ENCODE data around the gene CRYGA. TPM values are rescaled to one million over a fixed set of nuclear protein-coding genes. Genes with fewer than 3 reads are reported as not detected.
"Not testable (repeated sequence)": the region's sequence is repeated elsewhere in the genome, so short reads cannot be mapped to it uniquely, and the experiment has no call there.

The CRYGA gene
- total and polyA plus RNA-seq, 4 donors = 0.36 to 0.43 TPM; not detected in 2

- not testable (repeated sequence) for H3K4me3 ChIP-seq (ENCODE audit: low read depth, low read length); H3K9me3 ChIP-seq (ENCODE audit: control insufficient read depth, insufficient read depth, low read length); DNase-seq (ENCODE audit: low read depth in 4 of 6, low spot score in 6 of 6); H3K4me1 ChIP-seq (ENCODE audit: control insufficient read depth, insufficient read depth, low read length); H3K36me3 ChIP-seq (ENCODE audit: control insufficient read depth, insufficient read depth, low read length); H3K27me3 ChIP-seq (ENCODE audit: control insufficient read depth, insufficient read depth, low read length); H3K27ac ChIP-seq (ENCODE audit: low read depth, low read length)
- 27% methylated on average over 30 of the region's 36 CpGs for WGBS (ENCODE audit: insufficient coverage)
These were observed 51.1 kb downstream of the CRYGA start for GRCh38 chr2:208112273-208112745.

Other genes with a start within 250 kb of the CRYGA start
- gene PLEKHM3, start 138.1 kb downstream of the CRYGA start, total RNA-seq = 10 to 100 TPM; 15.6 to 34.5 TPM
- gene PLEKHM3, start 138.1 kb downstream of the CRYGA start, polyA plus RNA-seq (ENCODE audit: insufficient read length in 2 of 2) = 10 to 100 TPM; 16.5 to 20.2 TPM
- gene CRYGD, start 39.1 kb downstream of the CRYGA start, total RNA-seq = 1 to 10 TPM in 1 of 2 donors, under 1 TPM in 1; 0.83 to 1.2 TPM
- gene CRYGD, start 39.1 kb downstream of the CRYGA start, polyA plus RNA-seq (ENCODE audit: insufficient read length in 2 of 2) = 1 to 10 TPM; 4.9 to 7.1 TPM
- gene CRYGC, start 33.8 kb downstream of the CRYGA start, total RNA-seq = not detected
- under 1 TPM in 1 of 2 donors, not detected in 1; 0.44 TPM for gene CRYGC, start 33.8 kb downstream of the CRYGA start, polyA plus RNA-seq (ENCODE audit: insufficient read length in 2 of 2)
- not detected for gene CRYGB, start 17.4 kb downstream of the CRYGA start, total RNA-seq
- not detected for gene CRYGB, start 17.4 kb downstream of the CRYGA start, polyA plus RNA-seq (ENCODE audit: insufficient read length in 2 of 2)
- gene C2orf80, start 26.4 kb upstream of the CRYGA start, total RNA-seq = 10 to 100 TPM in 1 of 2 donors, 1 to 10 TPM in 1; 6.4 to 15.7 TPM
- gene C2orf80, start 26.4 kb upstream of the CRYGA start, polyA plus RNA-seq (ENCODE audit: insufficient read length in 2 of 2) = 10 to 100 TPM; 31.0 to 35.4 TPM
- gene IDH1, start 91.5 kb upstream of the CRYGA start, total RNA-seq = 100 to 1,000 TPM; 106 to 126 TPM
- gene IDH1, start 91.5 kb upstream of the CRYGA start, polyA plus RNA-seq (ENCODE audit: insufficient read length in 2 of 2) = 100 to 1,000 TPM; 131 to 169 TPM
- 10 to 100 TPM; 48.4 to 60.0 TPM for gene PIKFYVE, start 102.7 kb upstream of the CRYGA start, total RNA-seq
- 10 to 100 TPM; 20.5 to 25.5 TPM for gene PIKFYVE, start 102.7 kb upstream of the CRYGA start, polyA plus RNA-seq (ENCODE audit: insufficient read length in 2 of 2)
- under 1 TPM; 0.77 to 0.99 TPM for gene PTH2R, start 243.2 kb upstream of the CRYGA start, total RNA-seq
- gene PTH2R, start 243.2 kb upstream of the CRYGA start, polyA plus RNA-seq (ENCODE audit: insufficient read length in 2 of 2) = 1 to 10 TPM; 1.0 to 1.2 TPM